ENCODE data around the gene HECW1.
"Not testable (repeated sequence)": the region's sequence is repeated elsewhere in the genome, so short reads cannot be mapped to it uniquely, and the experiment has no call there.

HECW1 gene

GRCh38 chr7:43211286-43211685, 98.8 kb downstream of the HECW1 start:
- DNase-seq: no peak

GRCh38 chr7:43211693-43212092, 99.2 kb downstream of the HECW1 start:
- DNase-seq: no peak

GRCh38 chr7:43212921-43213320, 100.5 kb downstream of the HECW1 start:
- DNase-seq: no peak

DNA sequence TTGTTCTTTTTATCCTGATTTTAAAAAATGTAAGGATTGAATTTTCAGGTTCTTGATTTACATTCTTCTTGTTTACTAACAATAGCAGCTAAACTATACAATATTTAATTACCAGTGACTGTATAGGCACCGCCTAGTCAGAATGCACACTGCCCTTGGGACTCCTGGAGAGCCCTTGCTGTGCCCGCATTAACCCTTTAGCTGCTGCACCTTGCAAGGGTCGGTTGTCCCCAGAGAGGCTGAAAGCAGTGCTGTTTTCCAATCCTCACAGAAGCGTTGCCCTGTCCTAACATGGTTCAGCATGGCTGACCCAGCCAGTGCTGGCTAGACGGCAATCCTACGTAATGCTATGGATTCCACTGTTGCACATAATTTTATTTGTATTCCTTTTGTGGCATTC, 102.6 kb downstream of the HECW1 start:
- DNase-seq: no peak

- no peak for DNase-seq
Observed at GRCh38 chr7:43217055-43217454, 104.6 kb downstream of the HECW1 start.

DNA sequence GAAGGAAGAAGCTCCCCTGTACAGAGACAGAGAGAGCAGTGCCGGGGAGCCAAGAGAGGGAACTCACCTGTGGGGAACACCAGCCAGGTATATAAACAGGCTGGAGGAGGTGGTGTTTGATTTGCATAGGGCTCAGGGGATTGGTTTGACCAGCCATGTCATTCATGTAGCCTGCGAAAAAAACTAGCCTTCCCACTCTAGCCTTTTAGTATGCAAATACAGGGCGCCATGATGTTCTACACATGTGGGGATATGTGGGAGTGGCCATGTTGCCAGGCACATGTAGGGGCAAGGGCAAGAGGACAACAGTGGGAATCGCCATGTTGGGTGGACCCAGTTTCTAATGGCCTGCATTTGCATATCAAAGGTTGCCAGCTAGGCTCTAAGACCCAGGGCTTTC, 106.5 kb downstream of the HECW1 start:
- DNase-seq: not testable (repeated sequence)

DNA sequence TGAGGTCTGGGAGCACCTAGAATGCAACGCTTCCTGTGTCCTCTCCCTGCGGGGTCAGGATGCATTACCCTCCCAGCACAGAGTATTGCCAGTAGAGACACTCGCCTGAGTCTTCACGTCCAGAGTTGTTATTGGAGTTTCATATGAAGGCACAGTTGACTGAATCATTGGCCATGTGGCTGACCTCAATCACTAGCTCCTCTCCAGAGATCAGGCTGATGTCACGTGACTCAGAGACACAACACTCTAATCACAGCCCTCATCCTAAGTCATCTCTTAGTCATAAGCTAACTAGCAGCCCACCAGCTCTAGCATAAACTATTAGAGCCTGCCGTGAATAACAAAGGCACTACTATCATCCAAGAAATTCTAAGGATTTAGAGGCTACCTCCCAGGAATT, 107.8 kb downstream of the HECW1 start:
- DNase-seq: no peak

DNA sequence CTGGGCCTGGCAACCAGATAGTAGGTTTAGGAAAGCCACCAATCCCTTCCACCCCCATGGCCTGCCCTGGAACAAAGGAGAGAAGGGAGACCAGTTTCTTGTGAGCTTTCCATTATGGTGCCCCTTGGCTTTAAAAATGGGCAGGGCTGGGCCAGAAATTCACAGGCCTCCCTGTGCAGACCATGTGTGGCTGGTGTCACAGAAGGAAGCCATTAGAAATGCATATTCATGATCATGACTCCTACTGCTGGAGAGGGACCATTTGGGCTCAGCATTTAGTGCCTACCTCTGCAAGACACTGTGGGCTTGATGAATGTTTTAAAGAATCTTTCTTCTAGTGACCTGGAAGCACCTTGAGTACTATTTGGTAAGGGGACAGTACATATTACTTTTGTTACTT, 108.3 kb downstream of the HECW1 start:
- DNase-seq: no peak

GRCh38 chr7:43229801-43230200, 117.4 kb downstream of the HECW1 start:
- DNase-seq: no peak

- no peak for DNase-seq
Observed at GRCh38 chr7:43232366-43232765, 119.9 kb downstream of the HECW1 start.

DNA sequence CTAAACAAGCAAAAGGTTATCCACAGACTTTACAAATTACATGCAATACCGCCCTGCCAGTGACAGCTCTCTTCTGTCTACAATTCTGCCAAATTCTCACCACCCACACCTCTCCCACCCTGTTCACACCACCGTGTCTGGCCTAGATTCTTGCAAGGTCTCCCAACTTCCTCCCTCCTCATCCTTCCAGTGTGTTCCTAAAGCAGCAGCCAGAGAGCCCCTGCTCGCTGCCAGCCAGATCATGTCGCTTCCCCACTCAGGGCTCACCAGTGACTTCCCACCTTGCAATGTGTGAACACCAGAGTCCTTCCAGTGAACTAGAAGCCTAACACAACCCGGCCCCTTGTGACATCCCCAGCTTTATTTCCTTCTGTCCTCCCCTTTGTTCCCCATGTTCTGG, 121.6 kb downstream of the HECW1 start:
- DNase-seq: no peak

GRCh38 chr7:43234968-43235367, 122.5 kb downstream of the HECW1 start:
- no peak for DNase-seq

GRCh38 chr7:43240565-43240964, 128.1 kb downstream of the HECW1 start:
- no peak for DNase-seq

GRCh38 chr7:43242628-43243255, 130.3 kb downstream of the HECW1 start:
- DNase-seq: no peak

DNA sequence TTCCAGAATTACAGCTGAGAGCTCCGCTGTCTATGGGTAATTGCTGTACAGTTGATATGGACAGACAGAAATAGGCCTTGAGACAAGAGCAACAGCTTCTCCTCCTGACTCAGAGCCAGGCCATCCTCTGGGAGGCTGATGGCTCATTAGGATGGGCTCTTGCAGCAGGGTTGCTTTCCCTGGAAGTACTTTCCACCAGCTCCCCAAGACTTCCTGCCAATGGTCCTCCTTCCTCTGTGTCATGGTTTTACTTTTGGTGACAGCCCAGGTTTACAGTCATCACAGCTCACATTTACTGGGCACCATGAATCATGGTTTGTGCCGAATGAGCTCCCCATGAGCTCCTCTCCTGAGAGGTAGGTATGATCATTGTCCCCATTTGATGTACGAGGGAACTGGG, 131.8 kb downstream of the HECW1 start:
- DNase-seq: no peak

GRCh38 chr7:43244784-43245183, 132.3 kb downstream of the HECW1 start:
- no peak for DNase-seq

- no peak for DNase-seq
Observed at GRCh38 chr7:43247757-43248156, 135.3 kb downstream of the HECW1 start.

- DNase-seq: no peak
Observed at GRCh38 chr7:43248553-43248952, 136.1 kb downstream of the HECW1 start.

GRCh38 chr7:43248961-43249822, 136.7 kb downstream of the HECW1 start:
- DNase-seq: no peak

DNA sequence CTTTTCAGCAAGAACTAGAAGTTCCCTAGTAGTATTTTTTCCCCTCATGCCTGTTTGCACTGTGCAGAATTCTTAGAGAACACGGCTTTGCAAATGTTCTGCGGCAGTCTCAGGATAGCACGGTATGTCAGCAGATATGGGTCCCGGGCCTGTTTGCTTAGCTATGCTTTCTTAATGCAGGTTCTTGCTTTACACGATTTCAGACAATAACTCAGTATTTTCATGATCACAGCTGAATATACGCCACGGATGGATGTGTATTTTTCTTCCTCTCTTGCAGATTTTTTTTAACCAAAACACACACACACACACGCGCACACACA, 137.3 kb downstream of the HECW1 start:
- DNase-seq: no peak

- DNase-seq: peak; percentile 60 to 63
Observed at GRCh38 chr7:43260980-43261878, 148.8 kb downstream of the HECW1 start.

- DNase-seq: no peak
Observed at GRCh38 chr7:43265139-43265538, 152.7 kb downstream of the HECW1 start.

GRCh38 chr7:43273939-43274719, 161.7 kb downstream of the HECW1 start:
- DNase-seq: no peak
